Panc1 (cell line): ENCODE measurements around the gene PTGIR. TPM values are rescaled to one million over a fixed set of nuclear protein-coding genes. Genes with fewer than 3 reads are reported as not detected.

ENCODE experiments used
- ATAC-seq: fragments of 200-7000 bp; cut with Tn5 transposase; 2 replicates; pipeline ENCODE4 v1.9.1; 2020; ENCODE audit warnings: mild to moderate bottlenecking, moderate library complexity
- BruUV-seq: library from RNA; stranded (reverse); fragments of 400-500 nt; replicated peaks from 2 replicates; lab custom pipeline; 2021; lab: Mats Ljungman, UMichigan
- CTCF ChIA-PET: fragments of 300-600 bp; sonication (Branson Sonifier 250); formaldehyde crosslinking; loops from one replicate; lab custom pipeline; 2022; ENCODE audit warnings: antibody characterized with exemption; lab: Charles Lee
- POLR2A ChIA-PET: fragments of 300-600 bp; sonication (Branson Sonifier 250); formaldehyde crosslinking; loops from one replicate; lab custom pipeline; 2022; ENCODE audit warnings: antibody characterized with exemption; lab: Charles Lee
- DNase-seq: peaks from one replicate; pipeline ENCODE4 v3.0.0-alpha.2; 2010; ENCODE audit warnings: low read depth, low spot score
- H3K27ac ChIP-seq: 2 replicates; pipeline ENCODE4 v1.5.1; 2011; ENCODE audit warnings: mild to moderate bottlenecking, low read length, inconsistent platforms
- H3K27me3 ChIP-seq: fragments of 200-500 bp; sonication (Bioruptor generic); 2 replicates; pipeline ENCODE4 v1.6.0; 2014; ENCODE audit warnings: low read length, inconsistent platforms; ENCODE audit not compliant: control insufficient read depth, insufficient read depth
- H3K36me3 ChIP-seq: fragments of 200-500 bp; sonication (Bioruptor generic); 2 replicates; pipeline ENCODE4 v1.5.1; 2014; ENCODE audit warnings: inconsistent platforms, mild to moderate bottlenecking, low read length, moderate library complexity; ENCODE audit not compliant: control insufficient read depth, insufficient read depth
- H3K4me1 ChIP-seq: 2 replicates; pipeline ENCODE4 v1.5.1; 2011; ENCODE audit warnings: inconsistent platforms, mild to moderate bottlenecking, low read length, moderate library complexity; ENCODE audit not compliant: control insufficient read depth, insufficient read depth
- H3K4me3 ChIP-seq, 2 experiments: 2 replicates each; pipeline ENCODE4 v1.5.1; 2011 to 2012; ENCODE audit warnings: low read depth in 2 of 2, low read length in 2 of 2, mild to moderate bottlenecking in 2 of 2, inconsistent platforms in 1 of 2, moderate library complexity in 1 of 2
- H3K9me3 ChIP-seq: fragments of 200-500 bp; sonication (Bioruptor generic); 2 replicates; pipeline ENCODE4 v1.5.1; 2014; ENCODE audit warnings: low read depth, mild to moderate bottlenecking, inconsistent platforms, low read length, moderate library complexity; ENCODE audit not compliant: control insufficient read depth, insufficient read depth
- POLR2AphosphoS5 ChIP-seq: IDR thresholded peaks from 2 replicates; pipeline ENCODE4 v1.6.1; 2012; ENCODE audit warnings: mild to moderate bottlenecking, low read depth, low read length, moderate library complexity
- REST ChIP-seq, 2 experiments: IDR thresholded peaks; 2 replicates each; pipeline ENCODE4 v1.6.1; 2011 to 2012; ENCODE audit warnings: low read depth in 2 of 2, control low read depth in 1 of 2, low read length in 1 of 2, mild to moderate bottlenecking in 1 of 2, moderate library complexity in 1 of 2; ENCODE audit not compliant: insufficient read depth in 1 of 2
- SIN3A ChIP-seq: IDR thresholded peaks from 2 replicates; pipeline ENCODE4 v1.6.1; 2012; ENCODE audit warnings: low read depth, mild to moderate bottlenecking, low read length, moderate library complexity, borderline replicate concordance; ENCODE audit not compliant: insufficient read depth
- TCF7L2 ChIP-seq: IDR thresholded peaks from 2 replicates; pipeline ENCODE4 v1.6.1; 2011; ENCODE audit warnings: mild to moderate bottlenecking, low read depth, low read length, inconsistent platforms
- in situ Hi-C: cut with HindIII; loops from 2 replicates; pipeline ENCODE4 v1.10.0; 2016; ENCODE audit warnings: low sequenced_read_pairs, low pct_unique_long_range_greater_than_20kb
- intact Hi-C: fragments of 100-400 bp; cut with micrococcal nuclease; formaldehyde crosslinking; loops from one replicate; pipeline ENCODE4 v1.10.0; 2022; ENCODE audit not compliant: unreplicated experiment
- total RNA-seq: library from RNA; stranded (reverse); gene quantifications from one replicate; pipeline ENCODE4 v1.2.1, GENCODE V29; 2021; ENCODE audit not compliant: unreplicated experiment
- TF ChIP-seq, protein P1 (sequence below): fragments of 450-650 bp; IDR thresholded peaks from 2 replicates; pipeline ENCODE4 v1.5.1; 2017; ENCODE audit warnings: mild to moderate bottlenecking

Gene PTGIR
- total RNA-seq, 1 experiment from 2014 or later = 0.08 TPM

- ChIA-PET POLR2A (no interaction called here), CTCF (interaction anchor here (0.6 to 1.1 kb wide), 6 partner anchors 15 to 1656 kb away, joined by 4 to 8 read pairs (median 4); no protein-coding TSS in a partner anchor)
- ATAC-seq (peak; percentile 85), DNase-seq (no peak)
- TF ChIP-seq TCF7L2 (no peak), REST (IDR thresholded peaks at IDR 0.05; ENCODE audit: insufficient read depth in 1 of 2, low read depth in 2 of 2, low read length in 1 of 2) (no peak)
- TF ChIP-seq, protein P1, sequence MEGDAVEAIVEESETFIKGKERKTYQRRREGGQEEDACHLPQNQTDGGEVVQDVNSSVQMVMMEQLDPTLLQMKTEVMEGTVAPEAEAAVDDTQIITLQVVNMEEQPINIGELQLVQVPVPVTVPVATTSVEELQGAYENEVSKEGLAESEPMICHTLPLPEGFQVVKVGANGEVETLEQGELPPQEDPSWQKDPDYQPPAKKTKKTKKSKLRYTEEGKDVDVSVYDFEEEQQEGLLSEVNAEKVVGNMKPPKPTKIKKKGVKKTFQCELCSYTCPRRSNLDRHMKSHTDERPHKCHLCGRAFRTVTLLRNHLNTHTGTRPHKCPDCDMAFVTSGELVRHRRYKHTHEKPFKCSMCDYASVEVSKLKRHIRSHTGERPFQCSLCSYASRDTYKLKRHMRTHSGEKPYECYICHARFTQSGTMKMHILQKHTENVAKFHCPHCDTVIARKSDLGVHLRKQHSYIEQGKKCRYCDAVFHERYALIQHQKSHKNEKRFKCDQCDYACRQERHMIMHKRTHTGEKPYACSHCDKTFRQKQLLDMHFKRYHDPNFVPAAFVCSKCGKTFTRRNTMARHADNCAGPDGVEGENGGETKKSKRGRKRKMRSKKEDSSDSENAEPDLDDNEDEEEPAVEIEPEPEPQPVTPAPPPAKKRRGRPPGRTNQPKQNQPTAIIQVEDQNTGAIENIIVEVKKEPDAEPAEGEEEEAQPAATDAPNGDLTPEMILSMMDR = peak; percentile 78
- Histone ChIP-seq H3K36me3 (no peaks in the 10 kb centered on the region), H3K4me3 (no peak overlapping the region), H3K27me3 (no peaks in the 10 kb centered on the region), H3K4me1 (no peaks in the 10 kb centered on the region; the same call in 1 of the 2 replicates), H3K27ac (no peak overlapping the region), H3K9me3 (no peaks in the 10 kb centered on the region)
- BruUV-seq = no TSS peak
- intact Hi-C loops = no loop called here
- in situ Hi-C loops = no loop called here
Observed at GRCh38 chr19:46616631-46617322, 8.1 kb downstream of the PTGIR start.

DNA sequence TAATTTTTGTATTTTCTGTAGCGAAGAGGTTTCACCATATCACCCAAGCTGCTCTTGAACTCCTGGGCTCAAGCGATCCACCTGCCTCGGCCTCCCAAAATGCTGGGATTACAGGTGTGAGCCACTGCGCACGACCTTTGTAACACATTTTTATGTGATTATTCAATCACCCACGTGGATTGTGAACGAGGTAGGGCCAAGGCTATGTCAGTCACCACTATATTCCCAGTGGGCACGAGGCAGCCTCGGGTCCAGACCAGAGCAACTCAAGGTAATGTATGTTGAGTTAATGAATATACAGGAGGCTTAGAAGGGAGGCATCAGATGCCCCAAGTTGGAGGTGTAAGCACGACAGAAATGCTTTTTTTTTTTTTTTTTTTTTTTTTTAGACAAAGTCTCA, 8.9 kb downstream of the PTGIR start:
- intact Hi-C loops (no loop called here), in situ Hi-C loops (no loop called here)
- Histone ChIP-seq H3K27me3 (no peaks in the 10 kb centered on the region), H3K36me3 (no peaks in the 10 kb centered on the region), H3K4me1 (no peaks in the 10 kb centered on the region; the same call in 1 of the 2 replicates), H3K27ac (no peak overlapping the region), H3K9me3 (no peaks in the 10 kb centered on the region), H3K4me3 (no peak overlapping the region)
- no peak for ATAC-seq
- ChIA-PET CTCF (interaction anchor here (0.5 kb wide), 1 partner anchor 67 kb away, joined by 5 read pairs; no protein-coding TSS in a partner anchor), POLR2A (no interaction called here)
- no peak for DNase-seq
- TF ChIP-seq POLR2AphosphoS5 (no peak), TCF7L2 (no peak), REST (IDR thresholded peaks at IDR 0.05; ENCODE audit: insufficient read depth in 1 of 2, low read depth in 2 of 2, low read length in 1 of 2) (no peak), SIN3A (no peak)
- TF ChIP-seq, protein P1 = no peak
- BruUV-seq = no TSS peak
